IMR-90 (cell line): Measurements from ENCODE around the gene ZNF212. TPM values are rescaled to one million over a fixed set of nuclear protein-coding genes. Genes with fewer than 3 reads are reported as not detected.

Experiments
- ATAC-seq: fragments of 200-7000 bp; cut with Tn5 transposase; 2 replicates; pipeline ENCODE4 v1.9.1; 2020; ENCODE audit warnings: low read depth, mild to moderate bottlenecking, moderate library complexity
- BruUV-seq: library from RNA; stranded (reverse); fragments of 400-500 nt; replicated peaks from 2 replicates; lab custom pipeline; 2021; lab: Mats Ljungman, UMichigan
- CTCF ChIA-PET: fragments of 300-600 bp; formaldehyde crosslinking; extraction: SDS; loops from one replicate; lab custom pipeline; 2021; ENCODE audit warnings: antibody characterized with exemption; lab: Yijun Ruan, JAX
- POLR2A ChIA-PET: fragments of 300-600 bp; sonication (Branson Sonifier 250); formaldehyde crosslinking; loops from one replicate; lab custom pipeline; 2022; ENCODE audit warnings: antibody characterized with exemption; ENCODE audit not compliant: unreplicated experiment; lab: Charles Lee
- DNase-seq: peaks from one replicate; pipeline ENCODE4 v3.0.0; 2013
- H2AFZ ChIP-seq: replicated peaks from 2 replicates; pipeline ENCODE3; 2013; ENCODE audit warnings: low read length, mild to moderate bottlenecking; ENCODE audit not compliant: poor library complexity
- H2AK5ac ChIP-seq: 2 replicates; pipeline ENCODE4 v1.6.1; 2013; ENCODE audit warnings: low read depth, low read length, inconsistent platforms
- H2AK9ac ChIP-seq: replicated peaks from 2 replicates; pipeline ENCODE3; 2013; ENCODE audit warnings: mild to moderate bottlenecking, low read depth, low read length, moderate library complexity; ENCODE audit not compliant: poor library complexity
- H2BK120ac ChIP-seq: 2 replicates; pipeline ENCODE4 v1.6.1; 2013; ENCODE audit warnings: low read depth, low read length, inconsistent platforms
- H2BK15ac ChIP-seq: 3 replicates; pipeline ENCODE4 v1.6.1; 2013; ENCODE audit warnings: low read depth, low read length, inconsistent platforms
- H2BK20ac ChIP-seq: 2 replicates; pipeline ENCODE4 v1.6.1; 2013; ENCODE audit warnings: low read depth, mild to moderate bottlenecking, inconsistent platforms, low read length, moderate library complexity
- H2BK5ac ChIP-seq: 2 replicates; pipeline ENCODE4 v1.6.1; 2013; ENCODE audit warnings: mild to moderate bottlenecking, low read depth, low read length, inconsistent platforms; ENCODE audit not compliant: poor library complexity, severe bottlenecking
- H3K14ac ChIP-seq: replicated peaks from 2 replicates; pipeline ENCODE4 v1.6.1; 2013; ENCODE audit warnings: low read depth, low read length, inconsistent platforms
- H3K18ac ChIP-seq: 2 replicates; pipeline ENCODE4 v1.6.1; 2013; ENCODE audit warnings: low read depth, low read length, control low read depth
- H3K23ac ChIP-seq: 2 replicates; pipeline ENCODE4 v1.6.1; 2013; ENCODE audit warnings: low read depth, low read length, inconsistent platforms
- H3K27ac ChIP-seq: 2 replicates; pipeline ENCODE4 v1.5.1; 2013; ENCODE audit warnings: mild to moderate bottlenecking, control low read depth, low read length; ENCODE audit not compliant: insufficient read depth
- H3K27me3 ChIP-seq: 2 replicates; pipeline ENCODE4 v1.6.1; 2013; ENCODE audit warnings: low read length; ENCODE audit not compliant: control insufficient read depth, insufficient read depth
- H3K36me3 ChIP-seq: 2 replicates; pipeline ENCODE4 v1.6.1; 2013; ENCODE audit warnings: low read length, mixed read lengths; ENCODE audit not compliant: control insufficient read depth, insufficient read depth
- H3K4ac ChIP-seq: 2 replicates; pipeline ENCODE4 v1.6.1; 2013; ENCODE audit warnings: low read depth, low read length, inconsistent platforms
- H3K4me1 ChIP-seq: 2 replicates; pipeline ENCODE4 v1.6.1; 2013; ENCODE audit warnings: low read length, mixed read lengths; ENCODE audit not compliant: control insufficient read depth, insufficient read depth
- H3K4me2 ChIP-seq: 2 replicates; pipeline ENCODE4 v1.6.1; 2013; ENCODE audit warnings: low read depth, mild to moderate bottlenecking, control low read depth, low read length, moderate library complexity
- H3K4me3 ChIP-seq: 2 replicates; pipeline ENCODE4 v1.5.1; 2013; ENCODE audit warnings: low read depth, mild to moderate bottlenecking, control low read depth, low read length, moderate library complexity; ENCODE audit not compliant: insufficient read depth
- H3K56ac ChIP-seq: 2 replicates; pipeline ENCODE4 v1.6.1; 2013; ENCODE audit warnings: low read length, inconsistent platforms; ENCODE audit not compliant: insufficient read depth; ENCODE audit errors: extremely low read depth
- H3K79me1 ChIP-seq, 2 experiments: 2 replicates each; pipeline ENCODE4 v1.6.1; 2013; ENCODE audit warnings: low read length in 2 of 2, inconsistent platforms in 1 of 2, low read depth in 1 of 2
- H3K9ac ChIP-seq: 2 replicates; pipeline ENCODE4 v1.6.1; 2013; ENCODE audit warnings: low read depth, low read length, control low read depth
- H3K9me1 ChIP-seq: 2 replicates; pipeline ENCODE4 v1.6.1; 2013; ENCODE audit warnings: low read length, inconsistent platforms; ENCODE audit not compliant: insufficient read depth
- H3K9me3 ChIP-seq: 2 replicates; pipeline ENCODE4 v1.6.1; 2013; ENCODE audit warnings: low read length; ENCODE audit not compliant: control insufficient read depth, insufficient read depth
- H4K20me1 ChIP-seq: 2 replicates; pipeline ENCODE4 v1.6.1; 2013; ENCODE audit warnings: low read length, inconsistent platforms; ENCODE audit not compliant: insufficient read depth
- H4K5ac ChIP-seq: 2 replicates; pipeline ENCODE4 v1.6.1; 2013; ENCODE audit warnings: mild to moderate bottlenecking, low read depth, low read length, control low read depth
- H4K8ac ChIP-seq, 2 experiments: 2 replicates each; pipeline ENCODE4 v1.6.1; 2013; ENCODE audit warnings: low read depth in 2 of 2, low read length in 2 of 2, control low read depth in 1 of 2, inconsistent platforms in 1 of 2
- H4K91ac ChIP-seq: 2 replicates; pipeline ENCODE4 v1.6.1; 2013; ENCODE audit warnings: low read depth, low read length, inconsistent platforms; ENCODE audit not compliant: insufficient read depth
- BHLHE40 ChIP-seq: fragments of 150-350 bp; IDR thresholded peaks from 2 replicates; pipeline ENCODE4 v1.6.1; 2016; ENCODE audit warnings: mild to moderate bottlenecking, low read depth, low read length
- CEBPB ChIP-seq: IDR thresholded peaks from 2 replicates; pipeline ENCODE4 v1.6.1; 2012; ENCODE audit warnings: low read depth, low read length, improper control_type of control experiment
- CHD1 ChIP-seq: IDR thresholded peaks from 2 replicates; pipeline ENCODE4 v1.6.1; 2012; ENCODE audit warnings: low read depth, low read length, improper control_type of control experiment
- FOS ChIP-seq: fragments of 150-350 bp; IDR thresholded peaks from 2 replicates; pipeline ENCODE4 v1.6.1; 2016; ENCODE audit warnings: low read depth, low read length
- MAFK ChIP-seq: IDR thresholded peaks from 2 replicates; pipeline ENCODE4 v1.6.1; 2012; ENCODE audit warnings: low read depth, low read length, improper control_type of control experiment
- MAZ ChIP-seq: IDR thresholded peaks from 2 replicates; pipeline ENCODE4 v1.6.1; 2012; ENCODE audit warnings: low read depth, mild to moderate bottlenecking, low read length, improper control_type of control experiment, moderate library complexity, borderline replicate concordance
- MXI1 ChIP-seq: IDR thresholded peaks from 2 replicates; pipeline ENCODE4 v1.6.1; 2012; ENCODE audit warnings: low read depth, mild to moderate bottlenecking, low read length, moderate library complexity, borderline replicate concordance
- NFE2L2 ChIP-seq: fragments of 150-350 bp; IDR thresholded peaks from 2 replicates; pipeline ENCODE4 v1.6.1; 2016; ENCODE audit warnings: low read depth, mild to moderate bottlenecking, low read length
- POLR2A ChIP-seq: IDR thresholded peaks from 2 replicates; pipeline ENCODE4 v1.6.1; 2012; ENCODE audit warnings: mild to moderate bottlenecking, low read depth, low read length
- RAD21 ChIP-seq: IDR thresholded peaks from 2 replicates; pipeline ENCODE4 v1.6.1; 2012; ENCODE audit warnings: low read length, improper control_type of control experiment
- RCOR1 ChIP-seq: IDR thresholded peaks from 2 replicates; pipeline ENCODE4 v1.6.1; 2012; ENCODE audit warnings: mild to moderate bottlenecking, low read length, improper control_type of control experiment; ENCODE audit not compliant: insufficient replicate concordance
- RFX5 ChIP-seq: IDR thresholded peaks from 2 replicates; pipeline ENCODE4 v1.8.0; 2012; ENCODE audit warnings: low read depth, mild to moderate bottlenecking, low read length, moderate library complexity
- SMC3 ChIP-seq: fragments of 150-350 bp; IDR thresholded peaks from 2 replicates; pipeline ENCODE4 v1.6.1; 2016; ENCODE audit warnings: low read depth, mild to moderate bottlenecking, antibody characterized with exemption, low read length, moderate library complexity
- WGBS, 2 experiments: methylation state at CpG; one replicate each; pipeline versions ENCODE4 v1.1.5 to v1.1.7; 2013; ENCODE audit warnings: missing lambda C conversion rate in 2 of 2; ENCODE audit not compliant: insufficient read length in 1 of 2; ENCODE audit errors: extremely low coverage in 2 of 2; 5-methylcytosine and 5-hydroxymethylcytosine counted together
- dilution Hi-C: fragments of 300-500 bp; cut with HindIII; formaldehyde crosslinking; loops from one replicate; pipeline ENCODE4 v1.14.3; 2018; ENCODE audit warnings: low sequenced_read_pairs; ENCODE audit not compliant: unreplicated experiment
- in situ Hi-C: fragments of 300-500 bp; cut with MboI; formaldehyde crosslinking; loops from 3 replicates; pipeline ENCODE4 v1.14.3; 2019; ENCODE audit warnings: low sequenced_read_pairs, inconsistent platforms, mixed read lengths
- intact Hi-C: fragments of 100-400 bp; cut with micrococcal nuclease; formaldehyde crosslinking; loops from 2 replicates; pipeline ENCODE4 v1.10.0; 2022
- polyA plus RNA-seq, 3 experiments: library from polyadenylated mRNA; depleted of rRNA; stranded (reverse); fragments of >200 nt; gene quantifications; 2 replicates each; pipeline ENCODE4 v1.2.3, GENCODE V29; 2012; ENCODE audit warnings: low replicate concordance in 1 of 3
- total RNA-seq: library from RNA; depleted of rRNA; stranded (reverse); fragments of >200 nt; gene quantifications from 2 replicates; pipeline ENCODE4 v1.2.3, GENCODE V29; 2012
- TF ChIP-seq, protein P1 (sequence below): conservative IDR thresholded peaks from 2 replicates; pipeline ENCODE4 v1.5.1; 2012; ENCODE audit warnings: mild to moderate bottlenecking, low read depth, low read length, improper control_type of control experiment
- TF ChIP-seq, protein P2 (sequence below): fragments of 150-350 bp; IDR thresholded peaks from 2 replicates; pipeline ENCODE4 v1.6.1; 2016; ENCODE audit warnings: low read depth, mild to moderate bottlenecking, low read length, moderate library complexity, borderline replicate concordance
- TF ChIP-seq, protein P3 (sequence below): fragments of 150-350 bp; IDR thresholded peaks from 2 replicates; pipeline ENCODE4 v1.6.1; 2017; ENCODE audit warnings: mild to moderate bottlenecking, antibody characterized with exemption, low read length, low read depth

The ZNF212 gene
- total and polyA plus RNA-seq, 2 of the 4 experiments (the other 2 are of a cell fraction) = 3.8 to 5.1 TPM

- no peak overlapping the region for H3K27ac ChIP-seq
- no peak overlapping the region for H3K23ac ChIP-seq
- intact Hi-C loops = no loop called here
- no peak overlapping the region for H2AK5ac ChIP-seq
- no peak overlapping the region for H4K91ac ChIP-seq
- H3K9ac ChIP-seq = no peak overlapping the region
- dilution Hi-C loops = no loop called here
- ChIA-PET POLR2A (no interaction called here), CTCF (no interaction called here)
- no peak overlapping the region for H2BK15ac ChIP-seq
- 56% methylated on average over 3 of the region's 6 CpGs; no CpG with 5 or more reads in 1 of the 2 experiments for WGBS, 2 experiments
- H3K27me3 ChIP-seq = no peaks in the 10 kb centered on the region
- H2AFZ ChIP-seq = no peak overlapping the region
- no peak overlapping the region for H2BK5ac ChIP-seq
- no peak overlapping the region for H4K5ac ChIP-seq
- H3K36me3 ChIP-seq = peaks cover 22% of the 10 kb centered on the region
- no peak overlapping the region for H3K4me2 ChIP-seq
- no TSS peak for BruUV-seq
- no peaks in the 10 kb centered on the region; a peak in 1 of 4 replicates for H3K79me1 ChIP-seq
- peak; percentile 12 for ATAC-seq
- no peaks in the 10 kb centered on the region for H3K9me1 ChIP-seq
- H2BK120ac ChIP-seq = no peak overlapping the region
- H4K20me1 ChIP-seq = no peaks in the 10 kb centered on the region
- H3K4me1 ChIP-seq = no peaks in the 10 kb centered on the region
- H4K8ac ChIP-seq = no peak overlapping the region
- DNase-seq = no peak
- no peak overlapping the region for H3K4ac ChIP-seq
- H3K4me3 ChIP-seq = no peak overlapping the region
- H3K56ac ChIP-seq = no peak overlapping the region
- H3K18ac ChIP-seq = no peak overlapping the region
- no peak overlapping the region for H3K14ac ChIP-seq
- H3K9me3 ChIP-seq = no peaks in the 10 kb centered on the region
- no peak overlapping the region for H2AK9ac ChIP-seq
- H2BK20ac ChIP-seq = no peak overlapping the region
- in situ Hi-C loops = no loop called here
- no peak for TF ChIP-seq FOS
- TF ChIP-seq RCOR1 = no peak
- no peak for TF ChIP-seq CEBPB
- no peak for TF ChIP-seq POLR2A
- TF ChIP-seq, protein P1, sequence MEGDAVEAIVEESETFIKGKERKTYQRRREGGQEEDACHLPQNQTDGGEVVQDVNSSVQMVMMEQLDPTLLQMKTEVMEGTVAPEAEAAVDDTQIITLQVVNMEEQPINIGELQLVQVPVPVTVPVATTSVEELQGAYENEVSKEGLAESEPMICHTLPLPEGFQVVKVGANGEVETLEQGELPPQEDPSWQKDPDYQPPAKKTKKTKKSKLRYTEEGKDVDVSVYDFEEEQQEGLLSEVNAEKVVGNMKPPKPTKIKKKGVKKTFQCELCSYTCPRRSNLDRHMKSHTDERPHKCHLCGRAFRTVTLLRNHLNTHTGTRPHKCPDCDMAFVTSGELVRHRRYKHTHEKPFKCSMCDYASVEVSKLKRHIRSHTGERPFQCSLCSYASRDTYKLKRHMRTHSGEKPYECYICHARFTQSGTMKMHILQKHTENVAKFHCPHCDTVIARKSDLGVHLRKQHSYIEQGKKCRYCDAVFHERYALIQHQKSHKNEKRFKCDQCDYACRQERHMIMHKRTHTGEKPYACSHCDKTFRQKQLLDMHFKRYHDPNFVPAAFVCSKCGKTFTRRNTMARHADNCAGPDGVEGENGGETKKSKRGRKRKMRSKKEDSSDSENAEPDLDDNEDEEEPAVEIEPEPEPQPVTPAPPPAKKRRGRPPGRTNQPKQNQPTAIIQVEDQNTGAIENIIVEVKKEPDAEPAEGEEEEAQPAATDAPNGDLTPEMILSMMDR = no peak
- TF ChIP-seq SMC3 = no peak
- TF ChIP-seq, protein P2, sequence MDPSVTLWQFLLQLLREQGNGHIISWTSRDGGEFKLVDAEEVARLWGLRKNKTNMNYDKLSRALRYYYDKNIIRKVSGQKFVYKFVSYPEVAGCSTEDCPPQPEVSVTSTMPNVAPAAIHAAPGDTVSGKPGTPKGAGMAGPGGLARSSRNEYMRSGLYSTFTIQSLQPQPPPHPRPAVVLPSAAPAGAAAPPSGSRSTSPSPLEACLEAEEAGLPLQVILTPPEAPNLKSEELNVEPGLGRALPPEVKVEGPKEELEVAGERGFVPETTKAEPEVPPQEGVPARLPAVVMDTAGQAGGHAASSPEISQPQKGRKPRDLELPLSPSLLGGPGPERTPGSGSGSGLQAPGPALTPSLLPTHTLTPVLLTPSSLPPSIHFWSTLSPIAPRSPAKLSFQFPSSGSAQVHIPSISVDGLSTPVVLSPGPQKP = no peak
- TF ChIP-seq CHD1 = no peak
- TF ChIP-seq, protein P3, sequence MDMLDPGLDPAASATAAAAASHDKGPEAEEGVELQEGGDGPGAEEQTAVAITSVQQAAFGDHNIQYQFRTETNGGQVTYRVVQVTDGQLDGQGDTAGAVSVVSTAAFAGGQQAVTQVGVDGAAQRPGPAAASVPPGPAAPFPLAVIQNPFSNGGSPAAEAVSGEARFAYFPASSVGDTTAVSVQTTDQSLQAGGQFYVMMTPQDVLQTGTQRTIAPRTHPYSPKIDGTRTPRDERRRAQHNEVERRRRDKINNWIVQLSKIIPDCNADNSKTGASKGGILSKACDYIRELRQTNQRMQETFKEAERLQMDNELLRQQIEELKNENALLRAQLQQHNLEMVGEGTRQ = no peak
- TF ChIP-seq BHLHE40 = no peak
- TF ChIP-seq MAZ = no peak
- no peak for TF ChIP-seq RAD21
- TF ChIP-seq NFE2L2 = no peak
- TF ChIP-seq RFX5 = no peak
- TF ChIP-seq MXI1 = no peak
- no peak for TF ChIP-seq MAFK
These were observed 12.5 kb upstream of the ZNF212 start for GRCh38 chr7:149226840-149227494.
